AG04449 (cell line): ENCODE data around the gene NBEA.
"Not testable (repeated sequence)": the region's sequence is repeated elsewhere in the genome, so short reads cannot be mapped to it uniquely, and the experiment has no call there.

Source experiments
- CTCF ChIA-PET: fragments of 350-600 bp; formaldehyde crosslinking; extraction: SDS; loops from one replicate; lab custom pipeline; 2021; ENCODE audit warnings: antibody characterized with exemption; lab: Yijun Ruan, JAX
- POLR2A ChIA-PET: fragments of 400-600, 350-600 bp; formaldehyde crosslinking; extraction: SDS; loops from one replicate; lab custom pipeline; 2020; ENCODE audit warnings: antibody characterized with exemption, inconsistent platforms; lab: Yijun Ruan, JAX
- DNase-seq: peaks from one replicate; pipeline ENCODE4 v3.0.0-alpha.2; 2010; ENCODE audit warnings: low read depth, low spot score
- H3K4me3 ChIP-seq: 2 replicates; pipeline ENCODE4 v1.5.1; 2011; ENCODE audit warnings: low read depth, mild to moderate bottlenecking, control low read depth, low read length
- CTCF ChIP-seq: IDR thresholded peaks from one replicate; pipeline ENCODE4 v1.5.1; 2011; ENCODE audit warnings: mild to moderate bottlenecking, moderate library complexity, low read length, control low read depth, inconsistent platforms; ENCODE audit not compliant: insufficient read depth; ENCODE audit errors: missing control alignments

NBEA gene

GRCh38 chr13:34911159-34911558 lies 30.9 kb upstream of the NBEA start:
- ChIA-PET POLR2A (no interaction called here), CTCF (no interaction called here)
- no peak for DNase-seq
- no peak for TF ChIP-seq CTCF
- no peak overlapping the region for H3K4me3 ChIP-seq

GRCh38 chr13:34913040-34913439 lies 29.0 kb upstream of the NBEA start:
- no peak for DNase-seq
- ChIA-PET POLR2A (no interaction called here), CTCF (no interaction called here)
- no peak overlapping the region for H3K4me3 ChIP-seq
- TF ChIP-seq CTCF, result no peak

- no peak for TF ChIP-seq CTCF
- ChIA-PET POLR2A (no interaction called here), CTCF (no interaction called here)
- H3K4me3 ChIP-seq, result no peak overlapping the region
- DNase-seq, result no peak
Measured at GRCh38 chr13:34914416-34914815, 27.7 kb upstream of the NBEA start.

GRCh38 chr13:34926508-34926907 lies 15.6 kb upstream of the NBEA start:
- ChIA-PET POLR2A (no interaction called here), CTCF (no interaction called here)
- DNase-seq, result no peak
- no peak overlapping the region for H3K4me3 ChIP-seq
- TF ChIP-seq CTCF, result no peak

- DNase-seq, POLR2A ChIA-PET, H3K4me3 ChIP-seq, CTCF ChIA-PET: not testable (repeated sequence)
Measured at GRCh38 chr13:34928676-34929075, 13.4 kb upstream of the NBEA start.

- CTCF ChIA-PET, result no interaction called here
Measured at GRCh38 chr13:34931572-34931971, 10.5 kb upstream of the NBEA start.

GRCh38 chr13:34933349-34933748 lies 8.7 kb upstream of the NBEA start:
- DNase-seq, result no peak
- POLR2A ChIA-PET, result no interaction called here
- no peak overlapping the region for H3K4me3 ChIP-seq
- TF ChIP-seq CTCF, result no peak
- CTCF ChIA-PET, result no interaction called here

More at GRCh38 chr13:34931572-34931971, 10.5 kb upstream of the NBEA start:
- POLR2A ChIA-PET, result no interaction called here
- H3K4me3 ChIP-seq, result no peak overlapping the region
- no peak for TF ChIP-seq CTCF
- DNase-seq, result no peak
